ENCODE results near the gene ITGA1.

The ITGA1 gene

GRCh38 chr5:52915176-52915875, 127.6 kb downstream of the ITGA1 start (continued):
- TF ChIP-seq ZNF623 (tag by site-specific recombination; IDR thresholded peaks at IDR 0.05) (no peak), ZBTB21 (tag by site-specific recombination; IDR thresholded peaks at IDR 0.05) (no peak), KLF17 (tag by site-specific recombination; IDR thresholded peaks at IDR 0.05) (no peak), GLI4 (tag by site-specific recombination; IDR thresholded peaks at IDR 0.05) (no peak), ZNF561 (tag by site-specific recombination; IDR thresholded peaks at IDR 0.05; ENCODE audit: borderline replicate concordance) (0 out of 2 replicates have a peak, but pooled peaks have one; percentile 38), ZNF473 (tag by site-specific recombination; IDR thresholded peaks at IDR 0.05) (no peak), ZNF266 (tag by site-specific recombination; IDR thresholded peaks at IDR 0.05; ENCODE audit: low read depth) (no peak), ZNF664 (tag by site-specific recombination; IDR thresholded peaks at IDR 0.05) (no peak), ZNF19 (tag by site-specific recombination; IDR thresholded peaks at IDR 0.05; ENCODE audit: low read depth) (no peak), ZNF223 (tag by site-specific recombination; IDR thresholded peaks at IDR 0.05) (no peak), ZNF133 (tag by site-specific recombination; IDR thresholded peaks at IDR 0.05) (no peak), ZNF658 (tag by site-specific recombination; IDR thresholded peaks at IDR 0.05) (no peak), SETDB1 (IDR thresholded peaks at IDR 0.05; ENCODE audit: insufficient read length, low read length) (no peak), ZFP3 (tag by site-specific recombination; IDR thresholded peaks at IDR 0.05; ENCODE audit: low read depth) (no peak), SALL2 (tag by site-specific recombination; IDR thresholded peaks at IDR 0.05; ENCODE audit: borderline replicate concordance) (no peak), GLIS1 (tag by site-specific recombination; IDR thresholded peaks at IDR 0.05) (no peak), ZNF621 (tag by site-specific recombination; IDR thresholded peaks at IDR 0.05) (no peak), ZNF175 (tag by site-specific recombination; IDR thresholded peaks at IDR 0.05) (no peak), ZNF449 (tag by site-specific recombination; IDR thresholded peaks at IDR 0.05) (peak; percentile 14; the same call in 1 of the 2 replicates), ZNF768 (tag by site-specific recombination; IDR thresholded peaks at IDR 0.05) (no peak), ZBTB1 (tag by site-specific recombination; IDR thresholded peaks at IDR 0.05) (no peak), ZNF37A (tag by site-specific recombination; IDR thresholded peaks at IDR 0.05) (no peak), ZNF488 (tag by site-specific recombination; IDR thresholded peaks at IDR 0.05) (no peak), GLI2 (tag by site-specific recombination; IDR thresholded peaks at IDR 0.05; ENCODE audit: borderline replicate concordance, low read depth) (no peak), ZNF555 (tag by site-specific recombination; conservative IDR thresholded peaks at IDR 0.05) (no peak), MEIS1 (CRISPR knock-in tag; IDR thresholded peaks at IDR 0.05; ENCODE audit: borderline replicate concordance) (no peak), ZNF335 (tag by site-specific recombination; conservative IDR thresholded peaks at IDR 0.05) (peak; percentile 90), ZNF157 (tag by site-specific recombination; IDR thresholded peaks at IDR 0.05) (no peak), HOXC10 (CRISPR knock-in tag; IDR thresholded peaks at IDR 0.05) (no peak), REPIN1 (tag by site-specific recombination; IDR thresholded peaks at IDR 0.05; ENCODE audit: low read depth) (no peak), ZSCAN30 (tag by site-specific recombination; IDR thresholded peaks at IDR 0.05) (no peak; the same call in 1 of the 2 replicates), ZNF571 (tag by site-specific recombination; IDR thresholded peaks at IDR 0.05) (no peak), ZNF146 (tag by site-specific recombination; IDR thresholded peaks at IDR 0.05) (no peak), ZNF184 (tag by site-specific recombination; IDR thresholded peaks at IDR 0.05) (peak; percentile 27; the same call in 1 of the 2 replicates), ZNF354C (tag by site-specific recombination; IDR thresholded peaks at IDR 0.05; ENCODE audit: borderline replicate concordance, low read depth) (no peak), ZNF239 (tag by site-specific recombination; IDR thresholded peaks at IDR 0.05) (no peak), ZBTB11 (tag by site-specific recombination; conservative IDR thresholded peaks at IDR 0.05; ENCODE audit: low read depth) (no peak)
